HepG2 (cell line): ENCODE data around the gene NDUFB10. TPM values are rescaled to one million over a fixed set of nuclear protein-coding genes. Genes with fewer than 3 reads are reported as not detected.
A peak's percentile ranks its signal among the peaks of the same experiment; 100 is the strongest.

Experiments used
- ATM ChIP-seq: fragments of 450-650 bp; IDR thresholded peaks from 2 replicates; pipeline ENCODE4 v1.7.1; 2017; ENCODE audit warnings: mild to moderate bottlenecking, borderline replicate concordance
- GPBP1L1 ChIP-seq: sonication (generic); formaldehyde crosslinking; IDR thresholded peaks from 2 replicates; pipeline ENCODE4 v1.5.0; 2020; ENCODE audit warnings: mild to moderate bottlenecking, missing genetic modification reagents
- MED1 ChIP-seq: sonication (generic); formaldehyde crosslinking; IDR thresholded peaks from 2 replicates; pipeline ENCODE4 v1.4.0; 2020; ENCODE audit warnings: missing genetic modification reagents
- NR2C2 ChIP-seq: sonication (generic); formaldehyde crosslinking; IDR thresholded peaks from 2 replicates; pipeline ENCODE4 v1.4.0; 2020; ENCODE audit warnings: missing genetic modification reagents, mild to moderate bottlenecking, moderate library complexity, borderline replicate concordance
- PHB2 ChIP-seq: fragments of 450-650 bp; IDR thresholded peaks from 2 replicates; pipeline ENCODE4 v1.6.1; 2018; ENCODE audit not compliant: partially characterized antibody
- RARA ChIP-seq: IDR thresholded peaks from 2 replicates; pipeline ENCODE4 v1.6.1; 2016; ENCODE audit warnings: missing genetic modification reagents, missing compliant biosample characterization
- SKIL ChIP-seq: sonication (generic); formaldehyde crosslinking; IDR thresholded peaks from 2 replicates; pipeline ENCODE4 v1.8.0; 2022; ENCODE audit warnings: missing genetic modification reagents, mild to moderate bottlenecking, moderate library complexity, borderline replicate concordance
- SMARCE1 ChIP-seq: fragments of 450-650 bp; IDR thresholded peaks from 2 replicates; pipeline ENCODE4 v1.6.1; 2017; ENCODE audit warnings: borderline replicate concordance
- ZBTB7B ChIP-seq: sonication (generic); formaldehyde crosslinking; IDR thresholded peaks from 2 replicates; pipeline ENCODE4 v1.4.0; 2020; ENCODE audit warnings: missing genetic modification reagents
- ZFYVE20 ChIP-seq: sonication (generic); formaldehyde crosslinking; IDR thresholded peaks from 2 replicates; pipeline ENCODE4 v1.8.0; 2023; ENCODE audit warnings: low read depth, mild to moderate bottlenecking, moderate library complexity, missing genetic modification reagents, borderline replicate concordance
- ZNF276 ChIP-seq: sonication (generic); formaldehyde crosslinking; IDR thresholded peaks from 2 replicates; pipeline ENCODE4 v1.4.0; 2020; ENCODE audit warnings: mild to moderate bottlenecking, low read depth, missing genetic modification reagents
- ZNF326 ChIP-seq: sonication (generic); formaldehyde crosslinking; IDR thresholded peaks from 2 replicates; pipeline ENCODE4 v1.4.0; 2020; ENCODE audit warnings: missing genetic modification reagents, borderline replicate concordance
- ZNF407 ChIP-seq: sonication (generic); formaldehyde crosslinking; IDR thresholded peaks from one replicate; pipeline ENCODE4 v1.5.1; 2020; ENCODE audit warnings: mild to moderate bottlenecking, missing genetic modification reagents; ENCODE audit errors: not compliant biosample characterization
- ZNF792 ChIP-seq: IDR thresholded peaks from 2 replicates; pipeline ENCODE4 v1.6.1; 2016
- ZNF883 ChIP-seq: sonication (generic); formaldehyde crosslinking; IDR thresholded peaks from 2 replicates; pipeline ENCODE4 v1.5.1; 2020; ENCODE audit warnings: mild to moderate bottlenecking, missing genetic modification reagents; ENCODE audit errors: not compliant biosample characterization
- polyA plus RNA-seq, 8 experiments: library from polyadenylated mRNA; depleted of rRNA in 3 of 8; stranded (reverse) in 7 of 8; unstranded in 1 of 8; fragments of >200 nt; fragmentation: Illumina TruSeq in 4 of 8; extraction: Trizol in 4 of 8; gene quantifications; 2 replicates each; pipeline versions ENCODE4 v1.2.1 to v1.2.3, GENCODE V29; 2011 to 2016; ENCODE audit warnings: low read depth in 4 of 8, missing spikeins in 1 of 8, mixed read lengths in 1 of 8; ENCODE audit not compliant: insufficient read depth in 1 of 8
- total RNA-seq, 5 experiments: library from RNA; depleted of rRNA; stranded (reverse); fragments of >200 nt; fragmentation: Illumina TruSeq; extraction: Trizol; gene quantifications; 2 replicates each; pipeline ENCODE4 v1.2.3, GENCODE V29; 2016; ENCODE audit warnings: low read depth in 1 of 5

NDUFB10 gene
- total and polyA plus RNA-seq, 2 of the 13 experiments (the other 11 are each of a cell fraction or from before 2014, with no cell fraction given): 68.6 to 157 TPM

GRCh38 chr16:2009791-2010510, 50.6 kb downstream of the NDUFB10 start, which contains the start of gene ZNF598 (continued):
- no peak for TF ChIP-seq ZNF407 (CRISPR knock-in tag)
- TF ChIP-seq ZNF792 (CRISPR knock-in tag): 0 out of 2 replicates have a peak, but pooled peaks have one; percentile 36
- peak; percentile 51 for TF ChIP-seq NR2C2
- no peak for TF ChIP-seq PHB2
- no peak for TF ChIP-seq ZFYVE20 (CRISPR knock-in tag)
- no peak for TF ChIP-seq ZNF326
- no peak for TF ChIP-seq SKIL (CRISPR knock-in tag)
- TF ChIP-seq ZNF883 (CRISPR knock-in tag): peak; percentile 78
- 0 out of 2 replicates have a peak, but pooled peaks have one; percentile 19 for TF ChIP-seq ZNF276 (CRISPR knock-in tag)
- peak; percentile 52 for TF ChIP-seq MED1 (CRISPR knock-in tag)
- TF ChIP-seq SMARCE1: no peak
- TF ChIP-seq ZBTB7B (CRISPR knock-in tag): peak; percentile 23; the same call in 1 of the 2 replicates
- TF ChIP-seq ATM: no peak
- peak; percentile 7; the same call in 1 of the 2 replicates for TF ChIP-seq RARA (CRISPR knock-in tag)
- no peak for TF ChIP-seq GPBP1L1 (CRISPR knock-in tag)
